Keratinocyte (primary cell): Measurements from ENCODE around the gene MTHFR. TPM values are rescaled to one million over a fixed set of nuclear protein-coding genes. Genes with fewer than 3 reads are reported as not detected.

ENCODE experiments used
- DNase-seq: peaks from one replicate; pipeline ENCODE4 v3.0.0-alpha.2; 2011; ENCODE audit warnings: low read depth, missing footprints, low spot score
- FAIRE-seq: peaks from 2 replicates; lab custom pipeline; 2011; peaks lifted over from hg19 to GRCh38; lab: Jason Lieb, UNC
- H2AFZ ChIP-seq: 2 replicates; pipeline ENCODE4 v1.6.0; 2012; ENCODE audit warnings: low read length, control low read depth, inconsistent platforms; ENCODE audit not compliant: control insufficient read depth
- H3K27ac ChIP-seq: 2 replicates; pipeline ENCODE4 v1.5.1; 2011; ENCODE audit warnings: low read length; ENCODE audit not compliant: control insufficient read depth, insufficient read depth
- H3K27me3 ChIP-seq: 3 replicates; pipeline ENCODE4 v1.6.0; 2011; ENCODE audit warnings: low read length; ENCODE audit not compliant: control insufficient read depth, insufficient read depth; ENCODE audit errors: extremely low read depth
- H3K36me3 ChIP-seq, 2 experiments: 2 replicates in 1 of 2; 3 replicates in 1 of 2; pipeline ENCODE4 v1.5.1; 2011; ENCODE audit warnings: low read length in 2 of 2, mild to moderate bottlenecking in 1 of 2; ENCODE audit not compliant: control insufficient read depth in 2 of 2, insufficient read depth in 2 of 2; ENCODE audit errors: extremely low read depth in 1 of 2
- H3K4me1 ChIP-seq: 3 replicates; pipeline ENCODE4 v1.5.1; 2011; ENCODE audit warnings: low read length; ENCODE audit not compliant: control insufficient read depth, insufficient read depth; ENCODE audit errors: extremely low read depth
- H3K4me2 ChIP-seq: 3 replicates; pipeline ENCODE4 v1.6.0; 2011; ENCODE audit warnings: low read depth, low read length; ENCODE audit not compliant: control insufficient read depth, insufficient read depth; ENCODE audit errors: extremely low read depth
- H3K4me3 ChIP-seq, 3 experiments: fragments of 200-600 bp in 1 of 3; sonication (generic) in 1 of 3; 2 replicates in 2 of 3; 3 replicates in 1 of 3; pipeline ENCODE4 v1.5.1; 2011 to 2016; ENCODE audit warnings: low read length in 3 of 3, mild to moderate bottlenecking in 3 of 3, control low read depth in 2 of 3, inconsistent platforms in 1 of 3, low read depth in 1 of 3, mixed read lengths in 1 of 3, mixed run types in 1 of 3, moderate library complexity in 1 of 3; ENCODE audit not compliant: control insufficient read depth in 2 of 3, insufficient read depth in 2 of 3; ENCODE audit errors: extremely low read depth in 1 of 3
- H3K79me2 ChIP-seq: 2 replicates; pipeline ENCODE4 v1.6.0; 2012; ENCODE audit warnings: low read length; ENCODE audit not compliant: control insufficient read depth, insufficient read depth
- H3K9ac ChIP-seq: 3 replicates; pipeline ENCODE4 v1.6.0; 2011; ENCODE audit warnings: low read length; ENCODE audit not compliant: control insufficient read depth, insufficient read depth; ENCODE audit errors: extremely low read depth
- H3K9me1 ChIP-seq: 3 replicates; pipeline ENCODE4 v1.6.0; 2011; ENCODE audit warnings: low read length; ENCODE audit not compliant: control insufficient read depth, insufficient read depth; ENCODE audit errors: extremely low read depth
- H3K9me3 ChIP-seq: 2 replicates; pipeline ENCODE4 v1.5.1; 2012; ENCODE audit warnings: low read depth, low read length; ENCODE audit not compliant: control insufficient read depth
- H4K20me1 ChIP-seq: 3 replicates; pipeline ENCODE4 v1.6.0; 2011; ENCODE audit warnings: low read length; ENCODE audit not compliant: control insufficient read depth, insufficient read depth; ENCODE audit errors: extremely low read depth
- CTCF ChIP-seq, 3 experiments: IDR thresholded peaks in 1 of 3; conservative IDR thresholded peaks in 1 of 3; optimal IDR thresholded peaks in 1 of 3; 2 replicates in 2 of 3; 3 replicates in 1 of 3; pipeline versions ENCODE3 to v1.5.1; 2011; ENCODE audit warnings: low read length in 3 of 3, mild to moderate bottlenecking in 3 of 3, moderate library complexity in 2 of 3, control low read depth in 1 of 3, inconsistent platforms in 1 of 3; ENCODE audit not compliant: insufficient read depth in 2 of 3; ENCODE audit errors: extremely low read depth in 1 of 3
- EZH2 ChIP-seq: IDR thresholded peaks from one replicate; pipeline ENCODE4 v1.6.1; 2012; ENCODE audit warnings: inconsistent platforms, mild to moderate bottlenecking, low read length, moderate library complexity
- dilution Hi-C: fragments of 300-500 bp; cut with MboI; formaldehyde crosslinking; loops from one replicate; pipeline ENCODE4 v1.7.0; 2020; ENCODE audit warnings: low sequenced_read_pairs; ENCODE audit not compliant: extremely low pct_ligation_motif_present
- polyA plus RNA-seq, 5 experiments: library from polyadenylated mRNA; depleted of rRNA in 3 of 5; stranded (reverse) in 3 of 5; stranded (forward) in 1 of 5; unstranded in 1 of 5; fragments of >200 nt; gene quantifications; 1 replicate in 1 of 5; 2 replicates in 3 of 5; 3 replicates in 1 of 5; pipeline versions ENCODE4 v1.2.1 to v1.2.3, GENCODE V29; 2011 to 2012; ENCODE audit warnings: missing spikeins in 2 of 5, low read depth in 1 of 5, low replicate concordance in 1 of 5

Gene MTHFR
- polyA plus RNA-seq, 1 donor (not counting 4 experiments of a cell fraction or from before 2014, with no cell fraction given), result 5.2 TPM

DNA sequence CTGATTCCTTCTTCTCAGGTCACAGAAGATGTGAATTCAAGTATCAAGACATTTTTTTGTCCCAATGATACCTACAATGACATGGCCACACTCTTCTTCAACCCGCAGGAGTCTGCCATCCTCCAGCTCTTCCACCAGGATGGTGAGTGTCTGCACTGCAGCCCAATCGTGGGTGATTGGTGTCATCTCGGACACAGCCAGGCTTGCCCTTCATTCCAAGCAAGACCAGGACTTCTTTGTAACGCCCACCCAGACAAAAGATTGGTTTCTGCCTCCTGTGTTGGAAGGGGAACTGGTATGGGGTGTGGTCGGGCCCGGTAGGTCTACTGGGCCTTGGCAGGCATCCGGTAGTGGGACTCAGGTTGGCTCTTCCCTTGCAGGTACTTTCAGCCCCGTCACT lies 27.7 kb upstream of the MTHFR start:
- H3K4me2 ChIP-seq, result no peak overlapping the region
- dilution Hi-C loops, result no loop called here

GRCh38 chr1:11831945-11832725 lies 26.4 kb upstream of the MTHFR start:
- Histone ChIP-seq H4K20me1 (peaks cover 3% of the 10 kb centered on the region), H2AFZ (no peak overlapping the region), H3K9me3 (no peaks in the 10 kb centered on the region), H3K79me2 (no peaks in the 10 kb centered on the region), H3K4me1 (no peaks in the 10 kb centered on the region), H3K36me3 (peaks cover 60 to 67% of the 10 kb centered on the region in 2 experiments), H3K9me1 (no peaks in the 10 kb centered on the region), H3K9ac (no peak overlapping the region), H3K4me3 (no peak overlapping the region), H3K27ac (no peak overlapping the region), H3K4me2 (no peak overlapping the region), H3K27me3 (no peaks in the 10 kb centered on the region)
- dilution Hi-C loops, result no loop called here
- TF ChIP-seq EZH2 (no peak), CTCF (optimal IDR thresholded peaks at IDR 0.05 in 1 of 3, IDR thresholded peaks at IDR 0.05 in 1 of 3, conservative IDR thresholded peaks at IDR 0.05 in 1 of 3; ENCODE audit: extremely low read depth in 1 of 3, insufficient read depth in 2 of 3, low read length in 3 of 3) (no peak)
- FAIRE-seq (no peak), DNase-seq (no peak)

More for the DNA sequence above, 27.7 kb upstream of the MTHFR start:
- FAIRE-seq (no peak), DNase-seq (no peak)
- no peaks in the 10 kb centered on the region for H3K9me3 ChIP-seq
- peaks cover 3% of the 10 kb centered on the region for H4K20me1 ChIP-seq
- no peaks in the 10 kb centered on the region for H3K4me1 ChIP-seq
- H3K79me2 ChIP-seq, result no peaks in the 10 kb centered on the region
- H2AFZ ChIP-seq, result no peak overlapping the region
- no peak for TF ChIP-seq EZH2
- no peak for TF ChIP-seq CTCF (optimal IDR thresholded peaks at IDR 0.05 in 1 of 3, IDR thresholded peaks at IDR 0.05 in 1 of 3, conservative IDR thresholded peaks at IDR 0.05 in 1 of 3; ENCODE audit: extremely low read depth in 1 of 3, insufficient read depth in 2 of 3, low read length in 3 of 3)
- H3K4me3 ChIP-seq, result no peak overlapping the region
- no peak overlapping the region for H3K9ac ChIP-seq
- H3K27me3 ChIP-seq, result no peaks in the 10 kb centered on the region
- peaks cover 60 to 62% of the 10 kb centered on the region in 2 experiments for H3K36me3 ChIP-seq
- no peaks in the 10 kb centered on the region for H3K9me1 ChIP-seq
- H3K27ac ChIP-seq, result no peak overlapping the region
